Sigmoid colon (tissue), 4 donors: ENCODE results near the gene TRAPPC3L.

Experiments used
- POLR2A ChIP-seq, 2 donors: fragments of 450-650 bp; IDR thresholded peaks; one replicate each; pipeline ENCODE4 v1.6.1; 2016; ENCODE audit warnings: antibody characterized with exemption in 2 of 2, mild to moderate bottlenecking in 2 of 2, moderate library complexity in 2 of 2
- POLR2AphosphoS5 ChIP-seq, 4 donors: sonication (generic); formaldehyde crosslinking; IDR thresholded peaks; one replicate each; pipeline ENCODE4 v1.6.1; 2017; ENCODE audit warnings: antibody characterized with exemption in 4 of 4
- TF ChIP-seq, protein P1 (sequence below), 4 experiments: fragments of 450-650 bp in 3 of 4; fragments of 200-600 bp in 1 of 4; IDR thresholded peaks; one replicate each; pipeline ENCODE4 v1.5.1; 2016 to 2019; ENCODE audit warnings: antibody characterized with exemption in 4 of 4, mild to moderate bottlenecking in 3 of 4, moderate library complexity in 2 of 4

DNA sequence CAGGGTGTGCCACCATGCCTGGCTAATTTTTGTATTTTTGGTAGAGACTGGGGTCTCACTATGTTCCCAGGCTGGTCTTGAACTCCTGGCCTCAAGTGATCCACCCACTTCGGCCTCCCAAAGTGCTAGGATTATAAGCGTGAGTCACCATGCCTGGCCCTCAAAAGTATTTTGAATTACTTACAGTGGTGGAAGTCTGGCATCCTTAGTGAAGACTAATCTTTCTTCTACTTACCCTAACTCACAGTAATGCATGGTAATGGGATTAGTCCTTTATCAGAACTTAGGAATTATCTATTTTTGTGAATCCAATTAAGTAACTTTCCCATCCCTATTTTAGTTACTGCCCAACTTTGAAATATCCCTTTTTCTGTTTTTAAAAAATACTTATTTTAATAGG, 29.7 kb upstream of the TRAPPC3L start:
- TF ChIP-seq, protein P1, sequence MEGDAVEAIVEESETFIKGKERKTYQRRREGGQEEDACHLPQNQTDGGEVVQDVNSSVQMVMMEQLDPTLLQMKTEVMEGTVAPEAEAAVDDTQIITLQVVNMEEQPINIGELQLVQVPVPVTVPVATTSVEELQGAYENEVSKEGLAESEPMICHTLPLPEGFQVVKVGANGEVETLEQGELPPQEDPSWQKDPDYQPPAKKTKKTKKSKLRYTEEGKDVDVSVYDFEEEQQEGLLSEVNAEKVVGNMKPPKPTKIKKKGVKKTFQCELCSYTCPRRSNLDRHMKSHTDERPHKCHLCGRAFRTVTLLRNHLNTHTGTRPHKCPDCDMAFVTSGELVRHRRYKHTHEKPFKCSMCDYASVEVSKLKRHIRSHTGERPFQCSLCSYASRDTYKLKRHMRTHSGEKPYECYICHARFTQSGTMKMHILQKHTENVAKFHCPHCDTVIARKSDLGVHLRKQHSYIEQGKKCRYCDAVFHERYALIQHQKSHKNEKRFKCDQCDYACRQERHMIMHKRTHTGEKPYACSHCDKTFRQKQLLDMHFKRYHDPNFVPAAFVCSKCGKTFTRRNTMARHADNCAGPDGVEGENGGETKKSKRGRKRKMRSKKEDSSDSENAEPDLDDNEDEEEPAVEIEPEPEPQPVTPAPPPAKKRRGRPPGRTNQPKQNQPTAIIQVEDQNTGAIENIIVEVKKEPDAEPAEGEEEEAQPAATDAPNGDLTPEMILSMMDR (IDR thresholded peaks at IDR 0.05) = no peak
- TF ChIP-seq POLR2A (IDR thresholded peaks at IDR 0.05) = no peak
- no peak for TF ChIP-seq POLR2AphosphoS5 (IDR thresholded peaks at IDR 0.05)
